NCI-H460 (cell line): ENCODE data around the gene ZBTB7B. TPM values are rescaled to one million over a fixed set of nuclear protein-coding genes. Genes with fewer than 3 reads are reported as not detected.

Experiments used
- DNase-seq: peaks from one replicate; pipeline ENCODE4 v3.0.0-alpha.2; 2016; ENCODE audit warnings: low read depth; ENCODE audit errors: extremely low read depth
- total RNA-seq: library from RNA; depleted of rRNA; stranded (reverse); fragments of >200 nt; shearing (Covaris generic); gene quantifications from 2 replicates; pipeline ENCODE4 v1.2.3, GENCODE V29; 2014

Gene ZBTB7B
- total RNA-seq, 1 experiment from 2014 or later, result 52.8 TPM

DNA sequence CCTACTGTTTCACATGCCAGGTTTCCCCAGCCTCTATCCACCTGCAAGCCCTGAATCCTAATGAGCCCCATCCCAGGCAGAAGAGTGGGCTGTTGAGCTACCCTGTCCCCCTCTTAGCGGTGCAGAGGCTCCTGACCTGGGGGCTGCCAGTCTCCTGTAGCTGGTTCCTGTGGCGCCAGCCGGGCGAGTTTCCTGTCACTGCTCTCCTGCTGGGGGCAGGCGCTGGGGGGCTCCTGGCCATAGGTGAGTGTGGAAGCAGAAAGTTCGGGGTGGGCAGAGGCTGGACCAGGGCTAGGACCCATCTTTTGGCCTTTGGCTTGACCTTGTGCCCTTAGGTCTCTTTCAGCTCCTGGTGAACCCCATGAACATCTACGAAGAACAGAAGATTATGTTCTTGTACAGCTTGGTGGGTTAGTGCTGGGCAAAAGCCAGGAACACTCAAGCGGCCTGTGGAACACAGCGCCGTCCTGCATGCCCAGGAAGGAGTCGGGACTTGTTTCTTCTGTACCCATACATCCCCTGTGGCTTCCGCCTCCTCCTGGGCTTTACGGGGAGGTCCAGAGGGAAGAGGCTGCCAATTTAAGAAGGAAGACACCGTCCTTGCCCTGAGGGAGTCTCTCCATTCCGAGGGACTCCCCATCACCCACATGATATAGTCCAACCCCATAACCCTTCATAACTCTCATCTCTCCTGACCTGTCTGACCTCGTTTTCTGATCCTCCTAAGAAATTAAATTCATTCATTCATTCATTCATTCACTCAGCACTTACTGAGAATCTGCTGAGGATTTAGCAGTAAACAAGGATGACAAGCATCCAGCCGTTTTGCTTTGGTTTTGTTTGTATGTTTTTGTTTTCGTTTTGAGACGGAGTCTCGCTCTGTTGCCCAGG, 32.0 kb downstream of the ZBTB7B start:
- DNase-seq, result no peak

- DNase-seq, result no peak
Measured at GRCh38 chr1:155035936-155036335, 33.3 kb downstream of the ZBTB7B start.

DNA sequence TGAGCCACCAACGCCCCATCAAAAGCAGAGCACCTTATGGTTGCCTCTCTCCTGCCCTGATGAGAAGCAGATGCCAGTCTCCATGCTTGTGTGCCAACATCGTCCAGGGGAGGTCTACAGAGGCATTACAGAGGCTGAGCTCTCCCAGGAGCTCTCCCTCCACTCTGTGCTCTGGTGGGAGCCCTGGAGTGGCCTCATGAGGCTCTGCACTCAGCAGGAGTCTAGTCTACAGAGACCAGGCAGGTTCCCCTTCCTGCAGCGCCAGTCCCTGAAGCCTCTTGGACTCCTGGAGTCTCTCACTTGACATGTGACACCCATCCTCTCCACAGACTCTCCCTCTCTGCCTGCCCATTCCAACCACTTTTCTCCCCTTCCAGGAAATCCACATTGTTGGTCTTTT, 34.4 kb downstream of the ZBTB7B start:
- no peak for DNase-seq

GRCh38 chr1:155037851-155038441, 35.3 kb downstream of the ZBTB7B start:
- DNase-seq, result no peak

DNA sequence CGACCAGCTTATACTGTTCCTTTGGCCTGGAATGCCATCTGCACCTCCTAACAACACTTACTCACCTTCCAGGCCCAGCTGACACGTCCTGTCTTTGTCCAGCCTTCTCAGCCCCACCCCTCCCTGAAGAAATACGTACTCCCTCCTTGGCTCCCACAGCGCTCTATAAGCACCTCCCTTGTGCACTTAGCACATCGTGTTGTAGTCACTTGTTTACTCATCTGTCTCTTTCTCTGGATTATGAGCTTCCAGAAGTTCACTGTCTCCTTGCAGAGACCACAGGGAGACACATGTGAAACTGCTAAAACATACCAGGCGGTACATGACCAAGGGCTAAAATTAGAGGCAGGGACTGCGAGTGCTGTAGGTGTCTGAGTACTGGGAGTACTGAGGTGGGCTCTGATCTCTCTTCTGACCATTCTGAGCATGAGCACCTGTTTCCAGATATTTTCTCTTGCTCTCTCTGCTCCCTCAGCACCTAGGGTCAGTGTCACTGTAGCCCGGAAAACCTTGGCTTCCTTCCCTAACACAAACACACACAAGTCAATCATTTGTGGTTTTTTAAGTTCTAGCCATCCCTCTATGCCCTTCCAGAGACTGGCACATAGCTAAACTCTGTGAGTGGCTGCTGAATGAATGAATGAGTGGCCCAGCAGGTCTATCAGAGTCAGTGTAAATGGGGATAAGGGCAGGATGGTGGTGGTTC, 36.2 kb downstream of the ZBTB7B start:
- peak; percentile 34 for DNase-seq

GRCh38 chr1:155039308-155039669, 36.7 kb downstream of the ZBTB7B start:
- no peak for DNase-seq

DNA sequence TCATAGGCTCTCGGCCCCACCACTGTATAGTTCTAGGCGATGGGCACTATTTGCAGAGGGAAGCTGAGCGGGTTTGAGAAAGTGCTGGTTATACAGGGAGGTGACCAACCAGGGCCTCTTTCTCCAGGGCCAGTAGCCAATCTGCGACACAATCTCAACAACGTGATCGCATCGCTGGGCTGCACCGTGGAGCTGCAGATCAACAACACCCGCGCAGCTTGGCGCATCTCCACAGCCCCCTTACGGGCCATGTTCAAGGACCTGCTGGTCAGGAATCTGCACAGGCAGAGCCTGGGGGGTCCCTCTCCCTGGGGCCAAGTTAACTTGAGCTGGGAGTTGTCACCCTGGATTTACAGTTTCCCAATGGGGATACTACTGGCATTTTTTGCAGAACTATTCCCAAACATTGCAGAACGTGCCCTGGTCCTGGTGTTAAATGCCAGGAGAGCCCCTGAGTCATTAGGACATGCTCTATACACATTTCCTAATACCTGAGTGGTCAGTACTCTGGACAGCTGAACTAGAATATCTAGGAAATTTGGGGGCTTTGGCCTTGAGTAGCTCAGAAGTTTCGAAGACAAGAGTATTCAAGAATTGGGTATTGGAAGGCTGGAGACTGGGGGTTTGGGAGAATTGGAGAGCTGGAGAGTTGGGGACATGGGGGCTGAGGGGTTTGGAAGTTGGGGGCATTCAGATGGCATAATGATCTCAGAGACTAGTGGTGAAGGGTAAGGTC, 37.9 kb downstream of the ZBTB7B start:
- DNase-seq, result no peak

- no peak for DNase-seq
Measured at GRCh38 chr1:155042789-155043188, 40.2 kb downstream of the ZBTB7B start.

DNA sequence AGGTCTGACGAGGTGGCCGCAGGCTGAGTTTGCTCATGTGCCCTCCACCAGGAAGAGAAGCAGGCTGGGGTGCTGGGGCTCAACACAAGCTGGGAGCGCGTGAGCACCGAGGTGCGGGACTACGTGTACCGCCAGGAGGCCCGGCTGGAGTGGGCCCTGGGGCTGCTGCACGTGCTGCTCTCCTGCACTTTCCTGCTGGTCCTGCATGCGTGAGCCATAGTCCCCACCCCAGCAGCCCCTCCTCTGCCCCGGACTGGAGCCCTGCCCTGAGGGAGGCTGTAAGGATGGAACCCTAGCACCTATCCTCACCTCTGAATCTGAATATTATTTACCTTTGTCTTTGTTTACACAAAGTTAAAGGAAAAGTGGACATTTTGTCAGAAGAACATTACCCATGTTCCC, 40.7 kb downstream of the ZBTB7B start:
- no peak for DNase-seq

GRCh38 chr1:155043793-155044192, 41.2 kb downstream of the ZBTB7B start:
- DNase-seq, result no peak

DNA sequence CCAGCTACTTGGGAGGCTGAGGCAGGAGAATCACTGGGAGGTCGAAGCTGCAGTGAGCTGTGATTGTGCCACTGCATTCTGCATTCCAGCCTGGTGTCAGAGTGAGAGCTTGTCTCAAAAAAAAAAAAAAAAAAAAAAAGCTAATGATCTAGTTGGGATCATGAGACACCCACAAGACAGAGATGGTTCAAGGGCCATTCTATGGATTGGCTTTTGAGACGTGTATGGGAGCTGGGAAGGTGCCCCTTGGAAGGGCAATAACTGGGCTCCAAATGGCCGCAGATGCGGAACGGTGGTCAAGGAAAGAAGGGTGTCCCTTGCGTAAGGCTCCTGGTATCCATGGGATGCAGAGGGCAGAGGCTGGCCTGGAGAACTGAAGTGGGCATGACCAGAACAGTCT, 41.8 kb downstream of the ZBTB7B start:
- no peak for DNase-seq

- DNase-seq, result peak; percentile 79
Measured at GRCh38 chr1:155044812-155045657, 42.4 kb downstream of the ZBTB7B start.

- DNase-seq, result no peak
Measured at GRCh38 chr1:155048449-155049334, 46.1 kb downstream of the ZBTB7B start.

- DNase-seq, result no peak
Measured at GRCh38 chr1:155049651-155050559, 47.3 kb downstream of the ZBTB7B start.

DNA sequence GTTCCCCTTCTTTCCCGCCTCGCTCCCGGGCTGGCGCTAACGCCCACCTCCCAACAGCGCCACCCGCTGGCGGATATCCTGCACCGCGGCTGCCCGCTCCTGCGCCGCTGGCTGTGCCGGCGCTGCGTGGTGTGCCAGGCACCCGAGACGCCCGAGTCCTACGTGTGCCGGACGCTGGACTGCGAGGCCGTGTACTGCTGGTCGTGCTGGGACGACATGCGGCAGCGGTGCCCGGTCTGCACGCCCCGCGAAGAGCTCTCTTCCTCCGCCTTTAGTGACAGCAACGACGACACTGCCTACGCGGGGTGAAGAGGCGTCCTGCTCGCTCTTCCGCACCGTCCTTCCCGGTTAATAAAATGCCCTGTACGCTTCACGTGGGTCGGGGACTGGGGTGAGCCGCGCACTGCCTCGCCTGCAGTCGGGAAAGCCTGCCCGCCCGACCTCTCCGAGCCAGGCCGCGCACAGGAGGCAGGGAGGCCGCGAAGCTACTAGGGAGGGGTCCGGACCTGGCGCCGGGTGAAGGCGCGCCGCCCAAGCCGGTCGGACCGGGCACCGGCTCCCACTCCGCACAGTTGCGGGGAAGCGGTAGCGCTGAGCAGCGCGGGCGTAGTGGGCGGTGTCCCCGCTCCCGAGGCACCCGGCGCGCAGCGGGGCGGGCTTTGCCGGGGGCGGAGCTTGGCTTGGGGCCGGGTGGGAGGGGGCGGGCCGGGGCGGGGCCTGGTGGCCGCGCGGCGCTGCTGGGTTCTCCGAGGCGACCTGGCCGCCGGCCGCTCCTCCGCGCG, 48.1 kb downstream of the ZBTB7B start, which contains the start of gene ADAM15:
Gene ADAM15, plus strand, starts transcription at position 757 of the 782 bp plus-strand sequence. CDS start 71 bp downstream, outside the sequence.
- DNase-seq, result peak; percentile 86

GRCh38 chr1:155051342-155051776, 48.8 kb downstream of the ZBTB7B start:
- no peak for DNase-seq
